GM18520 (cell line): Measurements from ENCODE around the gene LSM7.

Source experiments
- ATAC-seq: cut with Tn5 transposase; IDR thresholded peaks from one replicate; pipeline ENCODE4 v1.9.1; 2021; ENCODE audit not compliant: unreplicated experiment

LSM7 gene

GRCh38 chr19:2305452-2306280 lies 22.7 kb downstream of the LSM7 start:
- no peak for ATAC-seq

GRCh38 chr19:2303211-2303798 lies 25.1 kb downstream of the LSM7 start:
- no peak for ATAC-seq

GRCh38 chr19:2302319-2303210 lies 25.8 kb downstream of the LSM7 start:
- ATAC-seq, result no peak

- no peak for ATAC-seq
Observed at GRCh38 chr19:2300533-2300932, 27.9 kb downstream of the LSM7 start.

- ATAC-seq, result no peak
Observed at GRCh38 chr19:2296141-2296540, 32.2 kb downstream of the LSM7 start.

GRCh38 chr19:2294687-2295335 lies 33.6 kb downstream of the LSM7 start:
- ATAC-seq, result no peak

- no peak for ATAC-seq
Observed at GRCh38 chr19:2291185-2291751, 37.1 kb downstream of the LSM7 start.

GRCh38 chr19:2290441-2291184 lies 37.8 kb downstream of the LSM7 start:
- ATAC-seq, result no peak

- ATAC-seq, result no peak
Observed at GRCh38 chr19:2289714-2290435, 38.5 kb downstream of the LSM7 start.

- ATAC-seq, result no peak
Observed at GRCh38 chr19:2288818-2289713, 39.3 kb downstream of the LSM7 start.

GRCh38 chr19:2288338-2288817 lies 40.0 kb downstream of the LSM7 start:
- ATAC-seq, result no peak

GRCh38 chr19:2287585-2288337 lies 40.6 kb downstream of the LSM7 start:
- ATAC-seq, result no peak

- ATAC-seq, result no peak
Observed at GRCh38 chr19:2286402-2287140, 41.8 kb downstream of the LSM7 start.

GRCh38 chr19:2283835-2284507 lies 44.4 kb downstream of the LSM7 start:
- ATAC-seq, result no peak

- no peak for ATAC-seq
Observed at GRCh38 chr19:2282862-2283237, 45.5 kb downstream of the LSM7 start.
